Astrocyte of the cerebellum (primary cell): ENCODE results near the gene ANKFN1.

Experiments
- DNase-seq: peaks from one replicate; pipeline ENCODE4 v3.0.0-alpha.2; 2011; ENCODE audit warnings: low read depth
- H3K4me3 ChIP-seq: 2 replicates; pipeline ENCODE4 v1.5.1; 2011; ENCODE audit warnings: mild to moderate bottlenecking, low read depth, low read length, moderate library complexity
- in situ Hi-C: cut with HindIII; loops from 2 replicates; pipeline ENCODE4 v1.10.0; 2017; ENCODE audit warnings: low sequenced_read_pairs
- TF ChIP-seq, protein P1 (sequence below): IDR thresholded peaks from 2 replicates; pipeline ENCODE4 v1.5.1; 2012; ENCODE audit warnings: low read length, low read depth, moderate library complexity, mild to moderate bottlenecking; ENCODE audit errors: missing control alignments

ANKFN1 gene

GRCh38 chr17:56158344-56158743 lies 5.1 kb downstream of the ANKFN1 start:
- TF ChIP-seq, protein P1, sequence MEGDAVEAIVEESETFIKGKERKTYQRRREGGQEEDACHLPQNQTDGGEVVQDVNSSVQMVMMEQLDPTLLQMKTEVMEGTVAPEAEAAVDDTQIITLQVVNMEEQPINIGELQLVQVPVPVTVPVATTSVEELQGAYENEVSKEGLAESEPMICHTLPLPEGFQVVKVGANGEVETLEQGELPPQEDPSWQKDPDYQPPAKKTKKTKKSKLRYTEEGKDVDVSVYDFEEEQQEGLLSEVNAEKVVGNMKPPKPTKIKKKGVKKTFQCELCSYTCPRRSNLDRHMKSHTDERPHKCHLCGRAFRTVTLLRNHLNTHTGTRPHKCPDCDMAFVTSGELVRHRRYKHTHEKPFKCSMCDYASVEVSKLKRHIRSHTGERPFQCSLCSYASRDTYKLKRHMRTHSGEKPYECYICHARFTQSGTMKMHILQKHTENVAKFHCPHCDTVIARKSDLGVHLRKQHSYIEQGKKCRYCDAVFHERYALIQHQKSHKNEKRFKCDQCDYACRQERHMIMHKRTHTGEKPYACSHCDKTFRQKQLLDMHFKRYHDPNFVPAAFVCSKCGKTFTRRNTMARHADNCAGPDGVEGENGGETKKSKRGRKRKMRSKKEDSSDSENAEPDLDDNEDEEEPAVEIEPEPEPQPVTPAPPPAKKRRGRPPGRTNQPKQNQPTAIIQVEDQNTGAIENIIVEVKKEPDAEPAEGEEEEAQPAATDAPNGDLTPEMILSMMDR, result no peak
- no peak overlapping the region for H3K4me3 ChIP-seq
- in situ Hi-C loops, result no loop called here
- DNase-seq, result no peak

DNA sequence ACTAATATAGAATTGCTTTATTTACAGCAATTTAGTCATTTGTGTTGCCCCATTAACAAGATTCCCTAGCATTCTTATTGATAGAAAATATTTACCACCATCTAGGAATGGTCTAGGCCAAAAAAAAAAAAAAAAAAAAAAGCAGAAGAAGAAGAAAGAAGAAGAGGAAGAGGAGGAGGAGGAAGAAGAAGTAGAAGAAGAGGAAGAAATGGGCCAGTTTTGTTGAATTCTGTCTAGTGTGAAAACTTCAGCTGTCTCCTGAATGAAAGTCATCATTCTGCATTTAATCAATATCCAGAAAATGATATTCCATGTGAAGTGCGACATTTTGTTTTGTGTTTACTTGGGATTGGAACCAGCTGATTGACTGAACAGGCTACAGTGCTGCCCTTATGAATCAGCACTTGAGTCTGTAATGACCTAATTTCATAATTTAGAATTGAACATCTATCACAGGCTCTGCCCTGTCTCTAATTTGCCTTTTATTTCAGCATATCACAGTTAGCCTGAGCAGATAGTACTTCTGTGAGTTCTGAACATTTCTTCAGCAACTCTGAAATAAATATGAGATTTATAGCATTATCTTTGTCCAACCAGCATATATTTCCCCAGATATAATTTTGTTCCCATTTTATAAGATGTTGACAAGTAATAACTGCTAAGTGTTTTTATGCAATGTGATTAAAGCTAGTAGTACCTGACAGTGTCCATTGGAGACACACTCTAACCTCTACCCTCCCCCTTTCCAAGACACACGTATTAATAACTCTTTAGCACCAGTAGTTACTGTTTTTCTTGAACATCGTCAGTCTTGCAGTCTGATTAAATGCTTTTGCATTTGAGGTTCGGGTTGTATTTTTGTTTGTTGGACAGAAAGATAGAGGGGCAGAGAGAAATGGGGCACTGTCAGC lies 5.9 kb downstream of the ANKFN1 start:
- no peak for DNase-seq
- in situ Hi-C loops, result no loop called here
- TF ChIP-seq, protein P1, result no peak
- no peak overlapping the region for H3K4me3 ChIP-seq

DNA sequence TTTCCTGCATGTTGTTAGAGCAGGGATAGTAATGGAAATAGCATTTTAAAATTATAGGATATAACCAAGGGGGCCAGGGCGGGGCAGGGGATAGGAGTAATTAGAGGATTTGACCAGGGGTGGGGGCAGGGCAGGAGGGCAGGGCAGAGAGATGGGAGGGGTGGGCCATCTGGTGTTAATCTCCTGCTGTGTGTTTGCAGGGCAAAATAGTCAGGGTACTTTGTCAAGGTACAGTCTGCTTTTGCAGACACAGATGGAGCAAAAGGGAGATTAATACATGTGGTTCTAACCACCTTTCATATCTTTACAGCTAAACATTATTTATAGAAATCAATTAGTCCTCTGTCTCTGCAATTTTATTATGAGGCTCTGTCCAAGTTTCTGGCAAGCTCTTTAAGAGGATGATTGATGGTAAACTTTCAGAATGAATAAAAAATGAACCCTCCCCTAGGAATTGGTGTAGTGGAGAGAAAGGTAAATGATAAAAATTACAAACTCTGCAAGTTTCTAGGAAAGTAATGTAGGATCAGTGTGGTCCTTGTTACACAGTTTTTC lies 6.6 kb downstream of the ANKFN1 start:
- in situ Hi-C loops, result no loop called here
- H3K4me3 ChIP-seq, result no peak overlapping the region
- TF ChIP-seq, protein P1, result no peak
- DNase-seq, result no peak

GRCh38 chr17:56160422-56160821 lies 7.1 kb downstream of the ANKFN1 start:
- DNase-seq, result no peak
- H3K4me3 ChIP-seq, result no peak overlapping the region
- in situ Hi-C loops, result no loop called here
- TF ChIP-seq, protein P1, result no peak

DNA sequence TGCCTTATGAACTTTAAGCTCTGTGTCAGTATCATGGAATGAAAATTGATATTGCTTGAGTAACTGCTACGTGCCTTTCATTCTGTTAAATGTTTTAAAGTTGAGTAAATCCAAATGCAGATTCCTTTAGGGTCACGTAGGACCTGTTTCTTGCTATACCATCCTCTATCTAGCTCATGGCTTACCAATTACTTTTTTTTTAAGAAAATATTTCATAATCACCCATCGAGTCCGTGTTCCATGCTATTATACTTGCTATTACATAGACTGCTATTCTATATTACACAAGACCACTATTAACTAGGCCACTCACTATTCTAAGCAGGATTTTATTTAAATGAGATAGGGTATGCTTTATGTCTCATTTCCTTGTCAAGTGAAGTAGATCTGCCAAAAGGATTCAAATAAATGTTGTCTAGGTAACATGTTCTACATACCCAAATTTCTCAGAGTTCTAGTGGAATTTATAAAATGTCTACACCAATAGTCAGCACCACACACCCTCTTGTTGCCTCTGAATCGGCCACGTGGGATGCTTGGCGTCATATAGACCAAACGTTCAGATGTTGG lies 11.9 kb downstream of the ANKFN1 start:
- in situ Hi-C loops, result no loop called here
- TF ChIP-seq, protein P1, result no peak
- DNase-seq, result no peak
- no peak overlapping the region for H3K4me3 ChIP-seq

DNA sequence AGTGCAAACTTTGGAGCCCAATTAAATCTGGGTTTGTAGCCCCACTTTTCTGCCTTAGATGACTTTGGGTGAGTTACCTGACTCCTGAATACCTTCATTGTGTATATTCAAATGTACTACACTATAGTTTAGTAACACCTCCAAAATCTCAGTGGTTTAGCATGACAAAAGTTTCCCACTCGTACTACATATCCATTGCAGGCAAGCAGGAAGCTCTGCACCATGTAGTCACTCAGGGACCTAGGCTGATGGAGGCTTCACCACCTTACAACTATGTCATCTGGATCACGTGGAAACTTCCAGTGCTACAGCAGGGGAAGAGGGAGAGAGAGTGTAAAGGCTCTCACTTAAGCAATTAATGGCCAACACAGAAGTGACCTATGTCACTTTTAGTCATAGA lies 14.2 kb downstream of the ANKFN1 start:
- DNase-seq, result no peak
- TF ChIP-seq, protein P1, result no peak
- in situ Hi-C loops, result no loop called here

More for the DNA sequence above, 14.2 kb downstream of the ANKFN1 start:
- H3K4me3 ChIP-seq, result no peak overlapping the region
